GM23248 (cell line): ENCODE data around the gene FRS2. TPM values are rescaled to one million over a fixed set of nuclear protein-coding genes. Genes with fewer than 3 reads are reported as not detected.

Experiments used
- DNase-seq: peaks from one replicate; pipeline ENCODE4 v3.0.0-alpha.2; 2015
- H2AFZ ChIP-seq: fragments of 200-600 bp; sonication (generic); 2 replicates; pipeline ENCODE4 v1.6.1; 2016; ENCODE audit warnings: antibody characterized with exemption
- H3F3A ChIP-seq: fragments of 200-600 bp; sonication (generic); 2 replicates; pipeline ENCODE4 v1.6.1; 2016; ENCODE audit warnings: mild to moderate bottlenecking, antibody characterized with exemption, mixed run types; ENCODE audit not compliant: insufficient read depth
- H3K27ac ChIP-seq: fragments of 200-600 bp; sonication (generic); 2 replicates; pipeline ENCODE4 v1.5.1; 2016; ENCODE audit warnings: mild to moderate bottlenecking
- H3K27me3 ChIP-seq: fragments of 200-600 bp; sonication (generic); replicated peaks from 2 replicates; pipeline ENCODE4 v1.6.1; 2016; ENCODE audit warnings: mild to moderate bottlenecking; ENCODE audit not compliant: insufficient read depth
- H3K36me3 ChIP-seq: fragments of 200-600 bp; sonication (generic); 2 replicates; pipeline ENCODE4 v1.6.1; 2016; ENCODE audit warnings: low read depth, mild to moderate bottlenecking
- H3K4me1 ChIP-seq: fragments of 200-600 bp; sonication (generic); 2 replicates; pipeline ENCODE4 v1.6.1; 2016; ENCODE audit warnings: mild to moderate bottlenecking; ENCODE audit not compliant: insufficient read depth
- H3K4me2 ChIP-seq: fragments of 200-600 bp; sonication (generic); one replicate; pipeline ENCODE4 v1.6.1; 2016; ENCODE audit warnings: mild to moderate bottlenecking; ENCODE audit not compliant: unreplicated experiment
- H3K4me3 ChIP-seq: fragments of 200-600 bp; sonication (generic); 2 replicates; pipeline ENCODE4 v1.5.1; 2016; ENCODE audit warnings: mild to moderate bottlenecking
- H3K79me2 ChIP-seq: fragments of 200-600 bp; sonication (generic); 2 replicates; pipeline ENCODE4 v1.6.1; 2016; ENCODE audit warnings: mild to moderate bottlenecking; ENCODE audit not compliant: insufficient read depth
- H3K9ac ChIP-seq: fragments of 200-600 bp; sonication (generic); 2 replicates; pipeline ENCODE4 v1.6.1; 2016; ENCODE audit warnings: mild to moderate bottlenecking
- H3K9me2 ChIP-seq: fragments of 200-600 bp; sonication (generic); 2 replicates; pipeline ENCODE4 v1.6.1; 2016; ENCODE audit warnings: mixed run types, mild to moderate bottlenecking, moderate library complexity; ENCODE audit not compliant: insufficient read depth
- H3K9me3 ChIP-seq: fragments of 200-600 bp; sonication (generic); one replicate; pipeline ENCODE4 v1.6.1; 2017; ENCODE audit warnings: low read depth
- H4K20me1 ChIP-seq: fragments of 200-600 bp; sonication (generic); 2 replicates; pipeline ENCODE4 v1.6.0; 2016; ENCODE audit not compliant: insufficient read depth
- EZH2 ChIP-seq: fragments of 200-600 bp; sonication (generic); IDR thresholded peaks from 2 replicates; pipeline ENCODE4 v1.6.1; 2018; ENCODE audit warnings: antibody characterized with exemption, mild to moderate bottlenecking; ENCODE audit not compliant: insufficient read depth, poor library complexity, severe bottlenecking
- EZH2phosphoT487 ChIP-seq: fragments of 200-600 bp; sonication (generic); IDR thresholded peaks from 2 replicates; pipeline ENCODE4 v1.6.1; 2018; ENCODE audit warnings: antibody characterized with exemption, moderate library complexity, mild to moderate bottlenecking, low read depth; ENCODE audit not compliant: insufficient read depth
- WGBS, 2 experiments: methylation state at CpG; one replicate each; pipeline ENCODE4 v1.1.6; 2015 to 2017; ENCODE audit warnings: low lambda C conversion rate in 2 of 2, low coverage in 1 of 2; ENCODE audit errors: missing lambda C conversion rate in 2 of 2; 5-methylcytosine and 5-hydroxymethylcytosine counted together
- in situ Hi-C: fragments of 300-500 bp; cut with MboI; formaldehyde crosslinking; loops from 2 replicates; pipeline ENCODE4 v1.15.0; 2020
- polyA plus RNA-seq: library from polyadenylated mRNA; unstranded; fragments of >200 nt; fragmentation: Nextera tagmentation; extraction: Ambion mirVana; gene quantifications from 2 replicates; pipeline ENCODE4 v1.2.1, GENCODE V29; 2016
- total RNA-seq: library from RNA; depleted of rRNA; stranded (reverse); fragments of >200 nt; shearing (Covaris generic); gene quantifications from 2 replicates; pipeline ENCODE4 v1.2.3, GENCODE V29; 2014

The FRS2 gene
- total and polyA plus RNA-seq, 2 experiments from 2014 or later, result 25.5 to 41.2 TPM

- DNase-seq, result no peak
- peaks cover 2% of the 10 kb centered on the region; the same call in 1 of the 2 replicates for H3F3A ChIP-seq
- H3K9ac ChIP-seq, result no peak overlapping the region
- no peaks in the 10 kb centered on the region for H3K9me3 ChIP-seq
- H3K4me3 ChIP-seq, result no peak overlapping the region
- H3K4me2 ChIP-seq, result no peak overlapping the region
- in situ Hi-C loops, result no loop called here
- peaks cover 27% of the 10 kb centered on the region; the same call in 1 of the 2 replicates for H4K20me1 ChIP-seq
- H3K9me2 ChIP-seq, result no peaks in the 10 kb centered on the region
- H2AFZ ChIP-seq, result no peak overlapping the region
- H3K36me3 ChIP-seq, result no peaks in the 10 kb centered on the region
- H3K4me1 ChIP-seq, result peaks cover 37% of the 10 kb centered on the region
- TF ChIP-seq EZH2phosphoT487, result no peak
- no peak for TF ChIP-seq EZH2
- H3K79me2 ChIP-seq, result peaks cover 99% of the 10 kb centered on the region
- H3K27ac ChIP-seq, result no peak overlapping the region
- no peaks in the 10 kb centered on the region for H3K27me3 ChIP-seq
Measured at GRCh38 chr12:69514845-69515244, 44.7 kb downstream of the FRS2 start.

GRCh38 chr12:69515394-69515930 lies 45.3 kb downstream of the FRS2 start:
- Histone ChIP-seq H4K20me1 (peaks cover 27% of the 10 kb centered on the region; the same call in 1 of the 2 replicates), H3K36me3 (no peaks in the 10 kb centered on the region), H3K9ac (no peak overlapping the region), H3F3A (no peaks in the 10 kb centered on the region), H3K9me2 (no peaks in the 10 kb centered on the region), H3K4me2 (no peak overlapping the region), H3K4me3 (no peak overlapping the region), H3K4me1 (peaks cover 36% of the 10 kb centered on the region), H3K9me3 (no peaks in the 10 kb centered on the region), H2AFZ (no peak overlapping the region), H3K27ac (no peak overlapping the region), H3K79me2 (peaks cover 99% of the 10 kb centered on the region), H3K27me3 (no peaks in the 10 kb centered on the region)
- TF ChIP-seq EZH2 (no peak), EZH2phosphoT487 (no peak)
- WGBS, 2 experiments, result 53 to 70% methylated on average over 5 of the region's 5 CpGs
- in situ Hi-C loops, result no loop called here
- no peak for DNase-seq

- H3K9ac ChIP-seq, result no peak overlapping the region
- H3K4me2 ChIP-seq, result no peak overlapping the region
- H3K4me3 ChIP-seq, result no peak overlapping the region
- H3F3A ChIP-seq, result no peaks in the 10 kb centered on the region
- no peaks in the 10 kb centered on the region for H3K36me3 ChIP-seq
- no peak for DNase-seq
- H4K20me1 ChIP-seq, result peaks cover 23% of the 10 kb centered on the region; the same call in 1 of the 2 replicates
- in situ Hi-C loops, result no loop called here
- no peak overlapping the region for H2AFZ ChIP-seq
- no peaks in the 10 kb centered on the region for H3K9me3 ChIP-seq
- H3K4me1 ChIP-seq, result peaks cover 21% of the 10 kb centered on the region
- peaks cover 99% of the 10 kb centered on the region for H3K79me2 ChIP-seq
- no peaks in the 10 kb centered on the region for H3K27me3 ChIP-seq
- no peak overlapping the region for H3K27ac ChIP-seq
- TF ChIP-seq EZH2 (no peak), EZH2phosphoT487 (no peak)
- H3K9me2 ChIP-seq, result no peaks in the 10 kb centered on the region
- WGBS, 2 experiments, result 75 to 78% methylated on average over 2 of the region's 2 CpGs
Measured at GRCh38 chr12:69516950-69517349, 46.8 kb downstream of the FRS2 start.

- Histone ChIP-seq H3K4me3 (no peak overlapping the region), H3K27me3 (no peaks in the 10 kb centered on the region), H3K36me3 (no peaks in the 10 kb centered on the region), H3K9me2 (no peaks in the 10 kb centered on the region), H3K9ac (no peak overlapping the region), H3K79me2 (peaks cover 99% of the 10 kb centered on the region), H4K20me1 (peaks cover 19% of the 10 kb centered on the region; the same call in 1 of the 2 replicates), H3K27ac (no peak overlapping the region), H3K4me1 (peaks cover 17% of the 10 kb centered on the region), H3F3A (no peaks in the 10 kb centered on the region), H3K9me3 (no peaks in the 10 kb centered on the region), H2AFZ (no peak overlapping the region), H3K4me2 (no peak overlapping the region)
- TF ChIP-seq EZH2 (no peak), EZH2phosphoT487 (no peak)
- no peak for DNase-seq
- in situ Hi-C loops, result no loop called here
- WGBS, 2 experiments, result 98% methylated on average over 2 of the region's 2 CpGs
Measured at GRCh38 chr12:69517406-69517805, 47.2 kb downstream of the FRS2 start.

- peaks cover 99% of the 10 kb centered on the region for H3K79me2 ChIP-seq
- H3K9me3 ChIP-seq, result no peaks in the 10 kb centered on the region
- H3K9me2 ChIP-seq, result no peaks in the 10 kb centered on the region
- H3K9ac ChIP-seq, result no peak overlapping the region
- DNase-seq, result no peak
- no peak overlapping the region for H2AFZ ChIP-seq
- peaks cover 7% of the 10 kb centered on the region for H3K4me1 ChIP-seq
- 84 to 86% methylated on average over 7 of the region's 7 CpGs for whole genome bisulfite sequencing, 2 experiments
- no peak overlapping the region for H3K4me2 ChIP-seq
- no peaks in the 10 kb centered on the region for H3K27me3 ChIP-seq
- TF ChIP-seq EZH2phosphoT487 (no peak), EZH2 (no peak)
- no peaks in the 10 kb centered on the region for H3K36me3 ChIP-seq
- H3K4me3 ChIP-seq, result no peak overlapping the region
- H4K20me1 ChIP-seq, result peaks cover 13% of the 10 kb centered on the region; the same call in 1 of the 2 replicates
- no peak overlapping the region for H3K27ac ChIP-seq
- no peaks in the 10 kb centered on the region for H3F3A ChIP-seq
- in situ Hi-C loops, result no loop called here
Measured at GRCh38 chr12:69519871-69520270, 49.7 kb downstream of the FRS2 start.
